Smooth muscle cell of the brain vasculature (primary cell): ENCODE results near the gene HSPA8.

Experiments
- DNase-seq: peaks from one replicate; pipeline ENCODE4 v3.0.0-alpha.2; 2012; ENCODE audit warnings: low read depth, low spot score

Gene HSPA8

DNA sequence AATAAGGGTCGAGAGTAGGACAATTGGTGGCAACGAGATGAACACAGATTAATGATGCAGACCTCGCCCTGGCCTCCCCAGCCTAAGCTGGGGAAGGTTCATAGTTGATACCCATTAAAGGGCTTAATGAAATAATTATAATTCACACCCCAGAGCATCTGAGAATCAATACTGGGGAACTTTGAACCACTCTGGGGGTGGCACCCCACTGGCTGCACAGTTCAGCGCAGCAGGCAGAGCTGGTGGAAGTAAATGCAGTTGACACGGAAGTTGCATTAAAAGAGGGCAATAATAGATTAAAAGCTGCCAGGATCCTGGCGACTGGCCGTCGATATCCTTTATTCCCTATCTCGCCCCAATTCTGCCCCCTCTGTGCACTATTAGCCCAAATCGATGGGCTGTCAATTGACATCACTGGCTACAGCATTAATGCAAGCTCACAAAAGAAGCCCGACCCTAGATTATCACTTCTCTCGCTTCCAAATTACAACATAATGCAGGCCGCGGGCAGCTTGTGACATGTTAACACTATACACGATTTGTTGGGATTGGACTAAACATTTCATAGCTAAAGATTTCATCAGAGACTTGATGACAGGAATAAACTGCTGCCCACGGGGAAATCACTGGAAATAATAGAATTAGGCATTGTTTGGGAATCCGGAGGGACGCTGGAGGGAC is 14.5 kb downstream of the HSPA8 start:
- DNase-seq = no peak

DNA sequence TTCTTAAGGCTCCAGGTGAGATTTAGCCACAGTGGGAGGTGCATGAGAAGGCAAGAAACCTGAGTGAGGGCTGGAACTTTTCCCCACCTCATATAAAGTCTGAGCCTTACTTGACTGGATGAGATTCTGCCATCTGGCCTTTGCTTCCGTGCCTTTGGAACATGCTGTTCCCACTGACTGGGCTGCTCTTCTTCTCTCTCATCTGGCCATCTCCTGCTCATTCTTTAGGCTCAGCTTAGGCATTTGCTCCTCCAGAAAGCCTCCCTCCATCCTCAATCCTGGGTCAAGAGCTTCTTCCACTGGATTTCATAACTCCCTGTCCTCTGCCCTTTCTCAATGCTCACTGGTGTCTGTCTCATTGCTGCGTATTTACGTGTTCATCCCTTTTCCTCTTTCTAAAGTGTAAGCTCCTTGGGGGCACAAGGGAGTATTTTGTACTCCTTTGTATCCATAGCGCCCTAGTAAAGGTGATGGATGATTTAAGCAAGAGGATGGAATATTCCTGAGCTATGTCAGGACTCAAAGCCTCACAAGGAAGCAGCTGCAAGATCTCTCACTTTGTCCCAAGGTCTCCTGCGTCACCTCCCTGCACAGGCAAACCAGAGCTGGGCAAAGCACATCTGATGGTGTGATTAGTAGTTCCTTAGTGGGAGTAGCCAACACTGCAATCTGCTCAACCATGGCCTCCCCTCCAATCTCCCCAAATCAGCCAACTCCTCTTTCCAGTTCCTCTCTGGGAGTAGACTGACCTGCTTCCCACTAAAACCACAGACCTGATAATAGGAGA is 15.3 kb downstream of the HSPA8 start:
- no peak for DNase-seq

DNA sequence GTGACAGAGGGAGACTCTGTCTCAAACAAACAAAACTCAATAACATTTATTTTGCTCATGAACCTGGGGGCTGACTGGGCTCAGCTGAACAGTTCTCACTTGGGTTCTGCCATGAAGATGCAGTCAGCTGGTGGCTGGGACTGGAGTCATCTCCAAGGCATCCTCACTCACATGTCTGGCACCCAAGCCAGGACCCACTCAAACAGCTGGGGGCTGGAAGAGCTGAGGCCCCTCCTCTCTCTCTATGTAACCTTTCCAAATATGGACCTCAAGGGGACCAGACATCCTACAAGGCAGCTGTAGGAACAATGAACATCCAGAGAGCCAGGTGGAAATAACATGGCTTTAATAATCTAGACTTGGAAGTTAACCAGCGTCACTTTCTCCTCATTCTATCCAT is 16.8 kb downstream of the HSPA8 start:
- DNase-seq = no peak

DNA sequence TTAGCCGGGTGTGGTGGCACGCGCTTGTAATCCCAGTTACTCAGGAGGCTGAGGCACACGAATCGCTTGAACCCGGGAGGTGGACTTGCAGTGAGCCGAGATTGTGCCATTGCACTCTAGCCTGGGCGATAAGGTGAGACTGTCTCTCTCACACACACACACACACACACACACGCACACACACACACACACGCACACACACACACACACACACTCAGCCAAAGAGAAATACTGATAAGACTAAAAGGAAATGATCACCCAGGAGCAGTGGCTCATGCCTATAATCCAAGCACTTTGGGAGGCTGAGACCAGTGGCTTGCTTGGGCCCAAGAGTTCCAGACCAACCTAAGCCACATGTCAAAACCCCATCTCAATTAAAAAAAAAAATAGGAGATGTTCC is 20.8 kb downstream of the HSPA8 start:
- DNase-seq = no peak

DNA sequence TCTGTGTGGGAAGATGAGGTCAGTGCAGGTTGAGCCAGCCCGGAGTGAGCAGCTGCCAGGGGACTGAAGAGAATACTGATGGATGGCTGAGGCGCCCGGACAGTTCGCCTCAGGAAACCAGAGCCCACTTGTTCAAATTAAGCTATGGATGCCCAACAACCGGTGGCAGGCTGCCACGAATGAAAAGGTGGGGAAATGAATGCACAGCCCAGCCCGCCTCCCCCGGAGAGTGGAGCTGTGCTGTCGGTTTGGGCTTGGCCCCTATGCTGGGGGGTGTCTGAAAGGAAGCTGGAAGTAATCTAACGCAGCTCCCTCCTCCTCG is 21.9 kb downstream of the HSPA8 start:
- no peak for DNase-seq

DNA sequence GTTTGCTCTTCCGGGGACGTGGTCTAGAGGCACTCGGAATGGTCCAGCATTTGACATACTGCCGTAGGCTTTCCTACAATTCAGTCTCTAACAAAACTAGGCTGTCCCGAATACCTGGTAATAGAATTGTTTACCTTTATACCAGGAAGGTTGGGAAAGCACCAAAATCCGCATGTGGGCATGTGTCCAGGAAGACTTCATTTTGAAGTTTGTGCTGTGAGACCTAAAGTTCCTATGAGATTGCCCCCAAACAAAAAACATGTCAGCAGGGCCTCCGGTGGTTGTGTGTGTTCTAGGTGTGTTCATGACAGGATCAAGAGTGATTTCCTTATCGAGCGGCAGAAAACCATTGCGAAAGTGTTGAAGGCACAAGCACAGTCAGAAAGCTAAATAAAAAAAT is 26.1 kb downstream of the HSPA8 start:
- no peak for DNase-seq

DNA sequence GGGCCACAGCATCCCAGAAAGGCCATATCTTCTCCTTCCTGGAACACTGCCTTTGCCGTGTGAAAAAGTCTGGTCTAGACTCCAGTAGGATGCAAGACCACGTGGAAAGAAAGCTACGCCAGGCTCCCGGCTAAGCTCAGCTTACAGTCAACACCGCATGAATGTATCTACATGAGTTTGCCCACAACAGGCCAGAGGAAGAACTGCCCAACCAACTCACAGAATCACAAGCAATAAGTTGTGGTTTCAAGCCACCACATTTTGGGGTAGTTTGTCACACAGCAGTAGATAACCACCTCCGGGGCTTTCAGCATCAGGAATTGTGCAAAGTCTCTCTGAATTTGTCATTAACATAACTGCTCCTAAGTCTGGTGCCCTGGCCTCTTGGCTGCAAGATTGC is 27.3 kb downstream of the HSPA8 start:
- no peak for DNase-seq

DNA sequence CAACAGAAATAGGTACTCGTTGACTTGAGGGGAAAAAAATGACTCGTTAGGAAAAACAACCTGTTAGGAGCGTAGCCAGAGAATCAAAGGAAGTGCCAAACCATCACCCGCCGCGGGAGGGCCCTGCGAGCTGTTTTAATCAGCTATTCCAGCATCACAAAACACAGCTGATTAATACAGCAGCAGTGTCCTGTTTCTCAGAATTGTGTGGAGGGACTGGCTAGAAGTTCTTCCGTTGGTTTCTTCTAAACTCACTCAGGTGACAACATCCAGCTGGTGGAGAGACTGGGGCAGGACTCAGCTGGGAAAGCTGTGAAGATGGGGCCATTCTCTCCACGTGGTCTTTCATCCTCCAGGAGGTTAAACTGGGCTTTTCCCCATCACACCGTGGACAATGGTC is 28.0 kb downstream of the HSPA8 start:
- DNase-seq = no peak

DNA sequence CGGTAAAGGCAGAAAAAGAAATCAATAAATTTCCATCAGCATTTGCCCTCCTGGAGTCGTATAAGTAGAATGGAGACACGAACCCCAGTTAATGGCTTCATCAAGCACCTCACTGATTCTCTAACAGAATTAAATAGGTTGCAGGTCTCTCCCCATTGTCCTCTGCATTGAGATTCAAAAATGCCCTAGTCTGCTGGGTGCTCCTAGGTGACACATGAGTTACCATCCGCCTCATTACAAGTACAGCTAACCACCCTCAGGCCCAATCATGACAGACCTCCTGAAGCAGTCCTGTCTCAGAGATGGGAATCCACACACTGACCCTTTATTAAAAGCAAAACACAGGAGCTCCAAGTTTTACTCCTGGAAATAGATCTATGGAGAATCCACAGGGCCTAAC is 31.4 kb downstream of the HSPA8 start:
- DNase-seq = no peak

DNA sequence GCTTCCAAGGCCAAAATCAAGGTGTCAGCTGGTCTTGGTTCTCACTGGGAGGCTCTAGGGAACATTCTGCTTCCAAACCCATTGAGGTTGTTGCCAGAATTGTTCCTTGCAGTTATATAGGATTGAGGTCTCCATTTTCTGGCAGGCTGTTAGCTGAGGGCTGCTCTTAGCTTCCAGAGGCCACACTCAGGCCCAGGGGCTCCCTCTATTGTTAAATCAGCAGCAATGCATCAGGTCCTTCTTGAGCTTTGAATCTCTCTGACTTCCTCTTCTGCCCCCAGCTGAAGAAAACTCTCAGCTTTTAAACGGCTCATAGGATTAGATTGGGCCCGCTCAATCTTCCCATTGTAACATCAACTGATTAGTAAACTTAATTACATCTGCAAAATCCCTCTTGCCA is 41.0 kb downstream of the HSPA8 start:
- no peak for DNase-seq

DNA sequence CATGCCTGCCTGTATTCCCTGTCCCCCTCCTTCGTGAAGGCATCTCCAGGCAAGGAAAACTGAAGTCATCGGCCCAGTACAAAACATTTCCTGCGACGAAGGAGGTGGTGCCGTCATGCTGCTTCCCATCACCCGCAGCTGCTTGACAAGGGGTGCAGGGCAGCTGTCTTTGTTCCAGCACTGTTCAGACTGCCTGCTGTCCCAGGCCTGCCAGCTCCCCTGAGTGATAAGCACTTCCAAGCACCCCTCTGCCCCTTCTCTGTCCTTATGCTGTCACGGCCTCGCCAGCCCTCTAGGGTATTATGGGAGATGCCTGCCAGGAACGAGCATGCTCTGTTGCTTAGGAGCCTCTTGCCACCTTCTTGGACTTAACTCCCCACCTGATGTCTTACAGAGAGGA is 43.2 kb downstream of the HSPA8 start:
- DNase-seq = no peak

DNA sequence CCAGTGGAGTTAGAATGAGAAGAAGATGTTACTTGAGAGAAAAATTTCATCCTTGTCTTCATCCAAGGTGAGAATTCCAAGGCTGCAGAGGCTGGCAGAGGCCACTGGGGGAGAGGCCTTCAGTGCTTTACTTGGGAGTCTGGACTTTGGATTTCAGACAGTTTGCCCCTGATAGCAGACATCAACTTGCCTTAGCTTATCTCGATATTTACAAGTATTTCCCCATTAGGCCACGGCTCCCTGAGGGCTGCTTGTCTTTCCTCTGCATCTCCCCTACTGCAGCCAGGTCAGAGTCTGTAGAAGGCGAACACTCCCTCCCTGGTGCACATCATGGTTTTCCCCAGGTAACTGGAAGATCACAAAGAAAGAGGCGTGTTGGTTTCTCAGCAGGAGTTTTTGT is 50.4 kb downstream of the HSPA8 start:
- DNase-seq = no peak
